Activated CD4-positive, alpha-beta T cell treated with anti-CD3 and anti-CD28 coated beads for 1 hour (primary cell): ENCODE measurements around the gene DDX50.

Experiments
- DNase-seq: peaks from one replicate; pipeline ENCODE4 v3.0.0-alpha.2; 2020

Gene DDX50

DNA sequence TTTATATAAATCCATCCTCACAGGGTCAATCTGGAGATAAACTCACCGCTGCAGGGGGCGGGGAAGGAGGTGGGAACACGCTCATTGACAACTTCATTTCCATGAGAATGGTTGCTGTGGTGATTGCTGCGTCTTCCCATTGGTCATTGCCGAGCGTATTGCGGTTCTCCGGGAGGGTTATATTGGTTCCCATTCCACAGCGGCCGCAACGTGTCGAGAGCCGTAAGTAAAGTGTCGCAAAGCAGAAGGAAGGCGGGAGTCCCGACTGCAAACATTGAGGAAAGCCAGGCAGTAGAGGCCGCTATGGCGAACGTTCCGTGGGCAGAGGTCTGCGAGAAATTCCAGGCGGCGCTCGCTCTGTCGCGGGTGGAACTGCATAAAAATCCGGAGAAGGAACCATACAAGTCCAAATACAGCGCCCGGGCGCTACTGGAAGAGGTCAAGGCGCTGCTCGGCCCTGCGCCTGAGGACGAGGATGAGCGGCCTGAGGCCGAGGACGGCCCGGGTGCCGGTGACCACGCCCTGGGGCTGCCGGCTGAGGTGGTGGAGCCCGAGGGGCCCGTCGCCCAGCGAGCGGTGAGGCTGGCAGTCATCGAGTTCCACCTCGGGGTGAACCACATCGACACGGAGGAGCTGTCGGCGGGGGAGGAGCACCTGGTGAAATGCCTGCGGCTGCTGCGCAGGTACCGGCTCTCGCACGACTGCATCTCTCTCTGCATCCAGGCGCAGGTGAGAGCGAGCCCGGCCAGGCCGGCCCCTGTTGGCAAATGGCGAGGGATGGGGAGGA lies 87.6 kb downstream of the DDX50 start, which contains the start of gene KIFBP:
Gene KIFBP (plus strand): TSS at position 274 of the 787 bp plus-strand sequence. CDS start 30 bp downstream, at position 304.
- peak; percentile 67 for DNase-seq

DNA sequence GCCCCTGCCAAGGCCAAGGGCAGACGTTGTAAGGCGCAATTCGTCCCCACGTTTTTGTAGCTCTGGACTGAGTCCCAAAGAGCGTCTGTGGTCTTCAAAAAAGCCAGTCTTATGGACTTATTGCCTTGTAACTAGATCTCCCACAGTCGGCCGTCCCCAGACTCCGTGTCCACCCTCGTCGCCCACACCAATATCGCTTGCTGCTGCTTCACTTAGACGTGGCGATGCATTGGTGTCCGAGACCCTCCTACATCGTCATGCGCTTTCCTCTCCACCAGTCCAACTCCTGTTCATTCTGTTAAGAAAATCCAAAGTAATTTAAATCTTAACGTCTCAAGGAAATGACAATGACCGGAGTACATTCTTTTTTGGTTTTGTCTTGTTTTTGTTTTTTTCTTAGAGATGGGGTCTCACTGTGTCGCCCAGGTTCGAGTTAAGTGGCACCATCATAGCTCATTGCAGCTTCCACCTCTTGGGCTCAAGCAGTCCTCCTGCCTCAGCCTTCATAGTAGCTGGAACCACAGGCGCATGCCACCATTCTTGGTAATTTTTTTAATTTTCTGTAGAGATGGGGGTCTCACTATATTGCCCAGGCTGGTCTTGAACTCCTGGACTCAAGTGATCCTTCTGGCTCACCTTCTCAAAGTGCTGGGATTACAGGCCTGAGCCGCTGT lies 88.3 kb downstream of the DDX50 start:
- no peak for DNase-seq

DNA sequence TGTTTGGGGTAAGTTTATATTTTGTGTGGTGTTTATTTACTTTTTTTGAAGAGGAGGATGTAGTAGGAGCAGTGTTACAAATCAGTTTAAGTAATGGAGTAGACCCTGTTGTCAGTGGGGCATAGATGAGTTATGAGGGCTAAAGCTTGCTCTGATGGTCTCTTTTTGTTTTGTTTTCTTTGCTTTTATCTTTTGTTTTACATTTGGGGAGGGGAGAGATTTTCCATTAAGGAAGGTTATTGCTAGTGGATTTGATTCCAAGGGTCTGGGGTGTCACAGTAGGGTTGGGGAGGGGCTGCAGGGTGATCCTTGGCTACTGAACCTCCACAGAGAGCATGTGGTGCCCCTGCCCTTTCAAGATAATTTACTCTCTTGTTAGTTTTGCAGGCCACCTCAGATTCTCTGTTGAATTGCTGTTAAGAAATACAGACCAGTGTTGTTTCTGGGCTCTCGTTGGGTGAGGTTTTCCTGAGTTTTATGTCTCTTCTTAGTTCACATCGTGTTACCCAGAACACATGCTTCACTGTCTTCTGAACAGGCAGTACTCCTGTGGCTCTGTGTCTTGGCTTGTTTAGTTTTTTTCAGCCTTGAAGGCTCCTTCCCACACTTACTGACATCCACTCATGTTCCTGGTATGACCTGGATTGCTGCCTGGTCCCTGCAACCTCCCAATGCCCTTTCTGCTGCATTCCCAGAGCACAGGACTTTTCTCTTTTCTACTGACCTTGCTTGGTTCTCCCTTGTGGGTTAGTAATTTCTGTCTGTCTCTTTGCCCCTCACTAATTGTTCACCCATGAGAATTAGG lies 91.7 kb downstream of the DDX50 start:
- no peak for DNase-seq
